Left colon (tissue), 2 donors: ENCODE data around the gene FRAS1. TPM values are rescaled to one million over a fixed set of nuclear protein-coding genes. Genes with fewer than 3 reads are reported as not detected.
"Not testable (repeated sequence)": the region's sequence is repeated elsewhere in the genome, so short reads cannot be mapped to it uniquely, and the experiment has no call there.

ENCODE experiments used
- ATAC-seq: fragments of 200-7000 bp; cut with Tn5 transposase; one replicate; pipeline ENCODE4 v1.9.1; 2020; ENCODE audit warnings: mild to moderate bottlenecking, moderate library complexity
- DNase-seq, 2 donors: peaks; one replicate each; pipeline ENCODE4 v3.0.0-alpha.2; 2020
- intact Hi-C, 2 donors: fragments of 100-400 bp; cut with DNase I in 1 of 2; cut with micrococcal nuclease in 1 of 2; formaldehyde crosslinking; loops; one replicate each; pipeline versions ENCODE4 v1.11.2 to v1.14.0; 2022; cut with DNase I, micrococcal nuclease
- total RNA-seq, 2 donors: library from RNA; stranded (reverse); fragmentation: NEBNext Ultra II Directional; extraction: Animal tissue kit (Norgen Biotek cat#: 25700); gene quantifications; one replicate each; pipeline ENCODE4 v1.2.1, GENCODE V29; 2021
- donor health status: DM: no; HTN: no; CAD: no.
- donor health status: DM: yes; HTN: yes; CAD: no.

FRAS1 gene
- total RNA-seq, 2 donors from 2014 or later, result 1.3 to 1.8 TPM

DNA sequence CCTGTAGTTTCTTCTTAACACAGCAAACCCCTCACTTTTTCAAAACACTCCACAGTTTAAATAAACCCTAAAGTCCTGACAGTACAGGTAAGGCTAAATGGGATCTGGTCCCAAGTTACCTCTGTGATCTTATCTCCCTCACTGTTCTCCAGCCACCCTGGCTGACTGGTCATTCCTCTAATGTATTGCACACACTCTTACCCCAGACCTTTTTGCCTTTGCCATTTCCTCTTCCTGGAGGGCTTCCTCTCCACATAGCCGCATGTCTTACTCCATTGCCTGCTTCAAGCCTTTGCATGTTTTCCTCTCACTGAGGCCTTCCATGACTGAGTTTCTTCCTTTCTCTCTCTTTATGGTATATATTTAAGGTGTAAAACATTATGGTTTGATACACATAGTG, 474.9 kb downstream of the FRAS1 start:
- intact Hi-C loops, result no loop called here
- DNase-seq (no peak), ATAC-seq (no peak)

DNA sequence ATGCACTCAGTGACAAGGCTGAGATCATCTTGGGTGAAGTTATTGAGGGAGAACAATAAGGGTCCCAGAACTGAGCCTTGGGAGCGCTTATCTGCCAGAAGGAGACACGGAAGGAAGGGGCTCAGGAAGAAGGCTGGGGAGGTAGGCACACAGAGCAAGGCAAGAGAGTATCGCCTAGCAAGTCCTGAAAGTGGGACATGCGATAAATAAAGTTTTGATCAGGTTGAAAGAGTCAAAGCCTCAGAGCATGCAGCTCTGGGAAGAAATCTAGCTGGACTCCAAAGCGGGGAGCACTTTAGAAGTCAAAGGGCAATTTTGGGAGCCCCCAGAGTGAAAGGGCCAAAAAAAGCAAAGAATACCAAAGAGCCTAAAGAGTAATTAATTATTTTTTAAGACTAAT, 476.7 kb downstream of the FRAS1 start:
- intact Hi-C loops, result no loop called here
- ATAC-seq, result no peak
- no peak for DNase-seq

DNA sequence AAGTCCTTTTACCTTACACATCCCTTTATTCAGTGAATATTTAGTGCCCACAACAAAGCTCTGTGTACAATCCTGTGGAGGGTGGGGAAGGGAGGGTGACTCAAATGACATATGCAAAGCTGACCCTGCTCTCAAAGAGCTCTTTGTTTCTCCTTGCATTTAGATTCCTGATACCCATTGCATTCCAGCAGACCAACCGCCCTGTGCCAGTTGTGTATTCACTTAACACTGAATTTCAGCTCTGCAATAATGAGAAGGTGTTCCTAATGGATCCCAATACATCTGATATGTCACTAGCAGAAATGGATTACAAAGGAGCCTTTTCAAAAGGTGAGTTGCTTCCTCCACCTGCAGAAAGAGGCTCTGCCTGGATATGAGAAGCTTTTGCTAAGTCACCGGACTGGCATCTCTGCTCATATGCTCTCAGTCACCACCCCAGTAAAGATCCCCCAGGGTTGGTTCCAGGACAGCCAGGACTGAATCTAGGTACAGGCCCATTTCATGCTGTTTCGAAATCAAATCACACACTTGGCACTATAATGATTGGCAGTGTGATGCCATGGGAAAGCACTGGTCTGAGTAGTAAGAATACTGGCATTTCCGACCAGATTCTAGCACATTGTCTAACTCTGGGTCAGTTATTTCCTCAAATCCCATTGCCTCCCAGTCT, 477.3 kb downstream of the FRAS1 start:
- intact Hi-C loops, result no loop called here
- ATAC-seq, result no peak
- no peak for DNase-seq

DNA sequence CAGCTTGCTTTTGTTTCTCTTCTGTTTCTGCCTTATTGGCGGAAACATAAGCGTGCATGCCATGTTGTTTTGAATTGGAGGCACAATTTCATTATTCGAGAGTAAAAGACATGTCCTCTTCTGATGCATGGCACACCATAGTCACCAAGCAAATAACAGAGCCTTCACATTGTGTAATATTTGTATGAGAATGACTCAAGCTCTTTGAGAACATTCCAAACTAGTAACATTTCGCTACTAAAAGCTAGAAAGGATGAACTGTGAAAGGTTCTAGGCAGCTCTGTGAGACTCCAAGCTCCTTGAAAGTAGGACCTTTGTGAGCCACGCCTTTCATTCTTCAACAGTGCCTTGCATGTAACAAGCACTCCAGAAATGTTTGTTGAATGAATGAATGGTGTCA, 485.2 kb downstream of the FRAS1 start:
- intact Hi-C loops, result no loop called here
- no peak for ATAC-seq
- DNase-seq, result no peak

DNA sequence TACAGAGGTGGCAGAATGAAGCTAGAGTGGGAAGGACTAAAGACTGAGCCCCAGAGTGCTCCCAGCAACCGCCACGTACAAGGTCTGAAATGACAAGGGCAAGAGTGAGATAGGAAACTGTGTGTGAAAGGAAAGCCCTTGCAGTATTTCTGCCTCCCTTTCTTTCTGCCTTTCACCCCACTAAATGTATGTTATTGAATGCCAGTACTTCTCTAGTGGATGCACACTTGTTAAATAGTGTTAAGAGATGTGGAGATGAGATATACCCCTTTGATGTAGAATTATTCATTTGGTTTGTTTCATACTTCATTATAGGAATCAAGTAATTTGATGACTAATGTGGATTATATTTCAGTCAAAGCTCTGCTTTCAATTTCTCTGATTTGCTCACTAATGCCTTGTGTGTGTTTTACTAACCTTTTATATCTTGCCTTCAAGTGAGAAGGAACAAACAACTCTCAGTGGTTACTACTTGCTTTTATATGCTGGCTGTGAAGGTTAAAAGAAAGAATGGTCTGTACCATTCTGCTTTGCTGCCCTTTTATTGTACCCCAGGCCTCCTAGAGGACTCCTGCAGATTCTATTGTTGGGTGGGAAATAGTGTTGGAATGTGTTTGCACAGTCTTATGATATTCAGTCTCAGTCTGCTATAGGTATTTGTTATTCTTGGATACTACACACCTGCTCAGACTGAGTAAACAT, 486.5 kb downstream of the FRAS1 start:
- DNase-seq, result no peak
- intact Hi-C loops, result no loop called here
- ATAC-seq, result no peak

DNA sequence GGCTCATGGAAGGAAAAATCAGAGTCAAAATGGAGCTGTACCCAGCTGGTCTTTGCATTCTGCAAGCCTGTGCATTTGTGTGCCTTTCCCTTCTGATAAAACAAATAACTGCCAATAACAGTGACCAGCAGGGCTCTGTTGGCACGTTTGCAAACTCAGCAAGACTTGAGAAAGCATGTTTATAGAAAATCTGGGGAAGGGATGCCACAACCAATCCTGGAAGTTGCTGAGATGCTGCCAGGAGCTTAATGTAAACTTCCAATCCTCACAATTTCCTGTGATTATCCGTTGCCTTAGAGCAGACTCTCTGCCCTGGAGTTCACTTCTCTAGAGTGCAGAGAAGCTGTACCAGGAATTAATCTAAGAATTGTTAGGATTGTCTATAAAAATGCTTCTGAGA, 487.6 kb downstream of the FRAS1 start:
- DNase-seq, result no peak
- ATAC-seq, result no peak

DNA sequence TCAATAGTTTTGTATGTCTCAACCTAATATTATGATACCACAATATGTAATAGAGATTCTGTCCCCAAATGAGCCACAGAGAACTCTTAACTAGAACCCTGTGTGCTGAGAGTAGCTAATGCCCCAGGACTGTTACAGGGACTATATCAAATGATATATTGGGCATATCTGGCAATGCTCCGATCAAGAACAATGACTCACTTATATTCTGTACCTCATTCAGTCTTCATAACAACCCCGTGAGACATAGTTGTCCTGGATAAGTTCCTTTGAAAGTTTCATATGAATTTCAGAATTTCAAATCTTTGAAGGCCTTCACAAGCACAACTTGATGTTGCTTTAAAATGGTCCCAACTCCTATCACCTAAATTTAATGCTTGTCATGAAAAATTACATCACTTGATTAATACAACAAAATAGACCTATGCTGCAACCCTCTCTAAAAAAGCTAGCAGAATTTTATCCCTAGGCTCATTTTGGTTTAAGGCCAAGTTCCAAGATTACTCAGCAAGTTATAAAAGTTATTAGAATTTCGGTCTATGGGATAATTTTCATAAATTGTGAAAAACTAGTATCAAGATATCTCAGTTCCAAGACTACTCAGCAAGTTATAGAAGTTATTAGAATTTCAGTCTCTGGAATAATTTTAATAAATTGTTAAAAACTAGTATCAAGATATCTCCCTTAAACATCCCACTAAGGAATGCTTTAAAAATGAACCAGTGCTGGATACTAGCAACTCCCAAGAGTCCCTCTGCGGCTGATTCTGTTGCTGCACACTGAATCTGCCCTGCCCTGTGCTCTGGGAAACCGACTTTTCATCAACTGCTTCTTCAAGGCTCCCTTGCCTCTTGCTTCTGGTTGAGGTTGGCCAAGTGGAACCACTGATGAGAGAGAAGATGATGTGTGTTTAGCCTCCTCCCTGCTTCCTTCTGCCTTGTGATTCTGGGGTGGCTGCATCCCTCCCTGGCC, 488.4 kb downstream of the FRAS1 start:
- ATAC-seq, result no peak
- intact Hi-C loops, result no loop called here

More for the DNA sequence above, 487.6 kb downstream of the FRAS1 start:
- intact Hi-C loops, result no loop called here

DNA sequence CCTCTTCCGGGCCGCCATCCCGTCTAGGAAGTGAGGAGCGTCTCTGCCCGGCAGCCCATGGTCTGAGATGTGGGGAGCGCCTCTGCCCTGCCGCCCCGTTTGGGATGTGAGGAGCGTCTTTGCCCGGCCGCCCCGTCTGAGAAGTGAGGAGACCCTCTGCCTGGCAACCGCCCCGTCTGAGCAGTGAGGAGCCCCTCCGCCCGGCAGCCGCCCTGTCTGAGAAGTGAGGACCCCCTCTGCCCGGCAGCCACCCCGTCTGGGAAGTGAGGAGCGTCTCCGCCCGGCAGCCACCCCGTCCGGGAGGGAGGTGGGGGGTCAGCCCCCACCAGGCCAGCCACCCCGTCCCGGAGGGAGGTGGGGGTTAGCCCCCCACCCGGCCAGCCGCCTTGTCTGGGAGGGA, 490.8 kb downstream of the FRAS1 start:
- ATAC-seq, DNase-seq, intact Hi-C loops: not testable (repeated sequence)

More for the DNA sequence above, 488.4 kb downstream of the FRAS1 start:
- no peak for DNase-seq

DNA sequence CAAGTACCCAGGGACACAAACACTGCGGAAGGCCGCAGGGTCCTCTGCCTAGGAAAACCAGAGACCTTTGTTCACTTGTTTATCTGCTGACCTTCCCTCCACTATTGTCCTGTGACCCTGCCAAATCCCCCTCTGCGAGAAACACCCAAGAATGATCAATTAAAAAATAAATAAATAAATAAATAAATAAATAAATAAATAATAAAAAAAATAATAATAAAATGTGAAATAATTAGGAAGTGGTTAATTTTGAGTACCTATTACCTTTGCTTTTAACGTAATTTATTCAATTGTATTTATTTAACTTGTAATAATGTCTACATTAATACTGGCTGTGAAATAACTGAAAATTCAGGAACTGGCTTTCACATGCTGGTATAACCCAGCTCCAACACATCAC, 491.8 kb downstream of the FRAS1 start:
- intact Hi-C loops, DNase-seq: not testable (repeated sequence)

DNA sequence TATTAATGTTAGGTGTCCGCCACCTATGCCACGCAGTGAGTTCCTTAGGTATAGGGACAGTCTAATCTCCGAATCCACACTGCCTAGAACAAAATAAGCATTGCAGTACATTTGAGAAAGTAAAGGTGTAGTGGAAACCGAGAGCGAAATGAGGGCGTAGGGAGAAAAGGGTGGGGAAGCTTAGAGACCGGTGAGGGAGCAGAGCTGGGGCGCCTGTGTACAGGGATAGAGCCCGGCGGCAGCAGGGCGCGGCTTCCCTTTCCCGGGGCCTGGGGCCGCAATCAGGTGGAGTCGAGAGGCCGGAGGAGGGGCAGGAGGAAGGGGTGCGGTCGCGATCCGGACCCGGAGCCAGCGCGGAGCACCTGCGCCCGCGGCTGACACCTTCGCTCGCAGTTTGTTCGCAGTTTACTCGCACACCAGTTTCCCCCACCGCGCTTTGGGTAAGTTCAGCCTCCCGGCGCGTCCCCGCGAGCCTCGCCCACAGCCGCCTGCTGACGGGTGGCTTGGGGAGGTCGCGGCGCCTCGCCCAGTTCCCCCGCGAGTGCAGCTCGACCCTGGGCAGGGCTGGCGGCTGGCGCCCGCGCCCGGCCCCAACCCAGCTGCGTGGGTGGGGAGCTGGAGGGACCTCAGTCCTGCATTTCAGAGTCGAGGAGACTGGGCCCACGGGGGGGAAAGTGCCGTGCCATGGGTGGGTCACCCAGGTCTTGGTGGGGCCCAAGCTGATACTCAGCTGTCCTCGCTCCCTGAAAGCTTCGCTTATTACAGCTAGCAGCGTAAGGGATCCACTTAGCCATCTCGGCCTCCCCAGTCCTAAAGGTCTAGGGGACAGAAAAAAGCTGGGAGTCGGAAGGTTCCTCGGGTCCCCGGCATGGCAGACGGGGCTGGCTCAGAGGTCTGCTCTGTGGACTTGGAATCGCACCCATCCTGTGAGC, 494.6 kb downstream of the FRAS1 start, which contains the start of gene ANXA3:
ANXA3 (plus strand) TSS at position 351 of the 932 bp plus-strand sequence. CDS start 2,704 bp downstream, outside the sequence.
- intact Hi-C loops, result no loop called here
- ATAC-seq, result peak; percentile 94
- peak; percentile 74 to 78 for DNase-seq

More for the DNA sequence above, 491.8 kb downstream of the FRAS1 start:
- ATAC-seq, result not testable (repeated sequence)

DNA sequence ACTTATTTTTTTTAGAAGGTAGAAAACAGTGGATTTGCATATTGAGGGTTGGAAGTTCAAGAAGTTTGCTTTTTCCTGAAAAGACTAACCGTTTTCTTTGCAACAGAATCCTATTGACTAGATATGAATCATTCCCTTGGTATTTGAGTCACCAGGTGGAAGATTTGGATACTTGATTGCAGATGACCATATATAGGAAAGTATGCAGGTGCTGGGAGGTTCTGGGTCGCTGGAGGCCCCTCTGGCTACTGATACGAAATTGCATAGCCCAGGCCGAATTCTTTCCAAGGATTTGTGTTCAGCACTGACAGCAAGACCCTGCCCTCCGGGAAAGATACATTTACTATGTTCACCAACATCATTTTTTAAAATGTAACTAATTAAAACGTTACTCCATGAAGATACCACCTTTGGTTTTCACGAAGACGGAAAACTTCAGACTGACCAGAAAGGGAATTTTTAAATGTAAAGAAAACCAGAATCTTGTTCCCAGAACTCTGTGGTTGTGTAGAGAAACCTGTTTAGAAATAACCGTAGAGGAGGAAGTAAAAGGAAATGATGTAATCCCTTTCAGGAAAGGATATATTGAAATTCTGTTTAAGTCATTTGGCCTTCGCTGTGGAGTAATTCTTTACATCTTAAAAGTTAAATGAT, 495.4 kb downstream of the FRAS1 start:
- DNase-seq, result no peak
- ATAC-seq, result peak; percentile 55
- intact Hi-C loops, result no loop called here

DNA sequence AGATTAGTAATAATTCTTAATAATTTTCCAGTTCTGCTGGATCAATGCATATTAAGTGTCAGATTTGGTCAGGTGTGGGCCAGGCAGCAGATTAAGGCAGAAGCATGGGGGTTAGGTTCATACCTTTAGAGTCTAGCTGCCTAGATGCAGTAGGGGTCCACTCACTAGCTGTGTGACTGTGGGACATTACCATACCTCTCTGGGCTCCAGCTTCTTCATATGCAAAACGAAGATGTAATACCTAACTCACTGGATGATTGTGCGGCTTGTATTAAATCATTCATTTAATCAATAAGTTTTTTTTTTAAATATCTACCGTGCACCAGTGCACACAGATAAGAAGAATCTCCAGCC, 495.9 kb downstream of the FRAS1 start:
- ATAC-seq (no peak), DNase-seq (no peak)
- intact Hi-C loops, result no loop called here

DNA sequence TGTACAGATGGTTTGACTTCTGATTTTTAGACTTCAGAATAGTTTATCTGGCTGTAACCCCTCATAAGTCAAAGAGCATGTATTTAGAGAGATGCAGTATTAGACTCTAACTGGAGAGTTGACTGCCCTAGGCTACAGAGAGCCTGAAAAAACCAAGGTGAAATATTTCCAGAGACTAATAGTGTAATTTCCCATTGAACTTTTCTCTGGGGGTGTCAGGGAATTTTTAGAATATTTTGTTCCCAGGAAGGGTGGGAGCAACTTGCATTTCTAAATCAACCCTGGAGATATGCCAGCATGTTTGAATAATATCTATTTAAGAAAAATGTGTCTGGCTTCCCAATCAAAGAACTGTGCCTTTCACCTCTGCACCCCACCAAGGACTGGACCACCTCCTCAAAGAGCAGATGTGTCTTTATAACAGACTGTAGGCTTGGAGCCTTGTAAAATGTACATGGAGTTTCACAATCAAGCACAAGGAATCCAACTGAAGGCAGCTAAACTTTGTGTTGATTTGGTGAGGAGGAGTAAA, 496.5 kb downstream of the FRAS1 start:
- DNase-seq (no peak), ATAC-seq (no peak)
- intact Hi-C loops, result no loop called here

DNA sequence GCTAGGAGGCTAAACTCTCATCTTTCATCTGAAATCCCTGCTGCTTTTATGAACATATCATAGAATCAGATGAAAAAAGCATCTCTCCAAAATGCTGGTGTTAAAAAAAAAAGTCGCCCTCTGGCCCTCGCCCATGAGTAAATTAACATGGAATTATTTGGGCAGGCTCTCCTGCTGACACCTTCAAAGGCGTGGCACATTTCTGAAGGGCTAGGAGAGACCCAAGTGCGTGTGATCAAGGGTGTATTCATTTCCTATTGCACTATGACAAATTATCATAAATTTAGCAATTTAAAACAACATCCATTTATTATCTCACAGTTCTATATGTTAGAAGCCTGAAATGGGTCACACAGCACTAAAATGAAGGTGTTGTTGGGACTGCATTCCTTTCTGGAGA, 499.5 kb downstream of the FRAS1 start:
- ATAC-seq (no peak), DNase-seq (no peak)
- intact Hi-C loops, result no loop called here

DNA sequence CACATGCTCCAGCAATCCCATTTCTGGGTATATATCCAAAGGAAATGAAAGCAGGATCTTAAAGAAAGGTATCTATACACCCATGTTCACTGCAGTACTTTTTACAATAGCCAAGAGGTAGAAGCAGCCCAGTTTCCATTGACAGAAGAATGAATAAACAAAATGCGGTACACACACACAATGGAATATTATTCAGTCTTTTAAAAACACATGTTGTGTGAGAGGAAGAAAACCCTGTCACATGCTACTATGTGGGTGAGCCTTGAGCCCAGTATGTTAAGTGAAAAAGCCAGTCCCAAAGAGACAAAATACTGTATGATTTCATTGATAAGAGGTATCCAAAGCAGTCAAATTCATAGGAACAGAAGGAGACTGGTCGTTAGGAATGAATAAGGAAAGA, 500.7 kb downstream of the FRAS1 start:
- ATAC-seq (no peak), DNase-seq (no peak)
- intact Hi-C loops, result no loop called here

DNA sequence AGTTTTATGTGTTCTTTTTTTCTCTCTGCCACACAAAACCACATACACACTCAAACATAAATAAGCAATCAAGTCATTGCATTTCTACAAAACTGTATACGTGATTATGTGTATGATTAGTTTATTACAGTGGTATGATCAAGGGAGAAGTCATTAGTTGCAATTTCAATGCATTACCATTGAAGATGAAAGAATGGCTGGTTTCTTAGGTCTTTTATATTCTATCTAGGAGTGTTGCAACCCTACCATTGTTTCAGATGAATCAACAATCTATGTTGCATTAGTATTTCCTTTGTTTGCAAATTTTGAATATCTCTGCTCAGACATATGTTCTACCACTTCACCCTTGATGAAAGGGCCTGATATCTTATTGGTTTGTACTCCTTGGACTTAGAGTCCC, 501.3 kb downstream of the FRAS1 start:
- ATAC-seq (no peak), DNase-seq (no peak)
- intact Hi-C loops, result no loop called here

DNA sequence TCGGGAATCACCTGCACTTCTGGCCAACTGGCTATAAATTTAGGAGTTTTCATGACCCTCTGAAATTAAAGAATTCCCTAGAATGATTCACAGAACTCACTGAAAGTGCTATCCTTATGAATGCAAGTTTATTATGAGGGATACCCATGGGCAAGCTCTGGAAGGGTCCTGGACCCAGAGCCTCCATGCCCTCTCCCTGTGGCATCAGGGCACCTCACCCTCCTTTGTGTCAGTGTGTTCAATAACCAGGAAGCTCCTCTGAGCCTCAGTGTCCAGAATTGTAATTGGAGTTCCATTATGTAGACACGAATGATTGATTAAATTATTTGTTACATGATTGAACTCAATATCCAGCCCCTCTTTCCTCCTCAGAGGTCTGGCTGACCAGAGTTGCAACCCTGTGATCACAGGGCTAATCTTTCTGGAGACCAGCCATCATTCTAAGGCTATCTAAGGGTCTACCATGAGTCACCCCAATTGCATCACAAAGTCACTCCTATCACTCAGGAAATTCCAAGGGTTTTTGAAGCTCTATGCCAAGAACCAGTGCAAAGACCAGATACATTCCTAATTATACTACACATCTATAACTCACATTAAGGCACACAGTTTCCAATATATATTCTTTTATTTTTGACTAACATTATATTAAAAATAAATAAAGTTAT, 503.3 kb downstream of the FRAS1 start:
- DNase-seq, result no peak
- no peak for ATAC-seq
- intact Hi-C loops, result no loop called here
